HG02588 (cell line): ENCODE data around the gene KSR1.
"Not testable (repeated sequence)": the region's sequence is repeated elsewhere in the genome, so short reads cannot be mapped to it uniquely, and the experiment has no call there.

Source experiments
- ATAC-seq: cut with Tn5 transposase; IDR thresholded peaks from one replicate; pipeline ENCODE4 v1.9.1; 2021; ENCODE audit warnings: mild to moderate bottlenecking, moderate library complexity; ENCODE audit not compliant: unreplicated experiment

Gene KSR1

GRCh38 chr17:27491713-27492190 lies 35.5 kb downstream of the KSR1 start:
- no peak for ATAC-seq

DNA sequence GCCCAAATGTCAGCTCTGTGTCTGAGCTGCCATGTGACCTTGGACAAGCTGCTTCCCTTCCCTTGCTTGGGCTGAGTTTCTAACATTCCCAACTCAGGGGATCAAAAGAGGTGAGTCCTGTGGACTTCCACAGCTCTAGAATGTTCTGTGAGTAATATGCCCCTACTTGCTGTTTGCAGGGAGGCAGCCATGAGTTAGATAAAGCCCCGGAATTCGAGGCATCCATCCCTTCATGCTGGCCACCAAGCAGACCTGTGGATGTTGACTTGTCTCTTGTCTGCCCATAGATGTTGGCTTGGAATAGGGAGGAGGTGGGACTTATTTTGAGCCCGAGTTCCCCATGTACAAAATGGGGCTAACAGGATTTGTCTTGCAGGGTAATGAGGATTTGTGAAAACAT lies 36.2 kb downstream of the KSR1 start:
- ATAC-seq: no peak

- ATAC-seq: no peak
Observed at GRCh38 chr17:27493088-27493487, 36.8 kb downstream of the KSR1 start.

GRCh38 chr17:27494192-27495091 lies 38.2 kb downstream of the KSR1 start:
- no peak for ATAC-seq

- ATAC-seq: no peak
Observed at GRCh38 chr17:27495460-27495859, 39.2 kb downstream of the KSR1 start.

- ATAC-seq: peak; percentile 38
Observed at GRCh38 chr17:27496005-27496404, 39.8 kb downstream of the KSR1 start.

- ATAC-seq: peak; percentile 45
Observed at GRCh38 chr17:27496437-27496943, 40.2 kb downstream of the KSR1 start.

DNA sequence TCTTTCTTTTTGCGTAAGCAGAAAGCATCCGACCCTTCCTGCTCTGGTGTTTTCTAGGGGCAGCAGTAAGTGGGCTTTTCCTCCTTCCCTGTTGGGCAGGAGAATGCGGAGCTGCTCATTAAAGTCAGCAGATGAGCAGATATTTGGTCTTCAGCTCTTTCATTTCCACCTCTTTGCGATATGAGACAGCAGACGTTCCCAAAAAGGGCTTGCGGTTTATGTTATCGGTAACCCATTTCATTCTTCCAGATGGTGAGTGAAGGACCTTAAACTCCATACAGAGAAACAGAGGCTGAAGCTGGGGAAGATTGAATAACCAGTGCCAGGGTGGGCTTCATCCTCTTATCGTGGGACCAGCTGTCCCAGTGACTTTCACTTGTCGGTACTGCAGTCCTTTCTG lies 40.7 kb downstream of the KSR1 start:
- no peak for ATAC-seq

DNA sequence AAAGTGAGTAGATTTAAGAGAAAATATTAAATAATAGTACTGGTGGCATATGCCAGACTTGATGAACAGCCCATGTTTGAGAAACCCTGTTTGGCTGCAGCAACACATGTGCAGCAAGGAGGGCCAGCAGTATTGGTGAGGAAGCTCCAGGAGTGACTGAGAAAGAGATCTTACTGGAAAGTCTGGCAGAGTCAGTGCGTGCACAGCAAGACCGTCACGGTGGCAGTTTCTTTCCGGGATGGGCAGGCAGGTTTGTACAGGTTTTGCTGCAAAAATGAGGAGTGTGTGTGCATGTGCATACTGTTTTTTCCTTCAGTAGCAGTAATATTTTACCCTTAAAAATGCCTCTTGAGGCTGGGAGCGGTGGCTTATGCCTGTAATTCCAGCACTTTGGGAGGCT lies 41.4 kb downstream of the KSR1 start:
- no peak for ATAC-seq

DNA sequence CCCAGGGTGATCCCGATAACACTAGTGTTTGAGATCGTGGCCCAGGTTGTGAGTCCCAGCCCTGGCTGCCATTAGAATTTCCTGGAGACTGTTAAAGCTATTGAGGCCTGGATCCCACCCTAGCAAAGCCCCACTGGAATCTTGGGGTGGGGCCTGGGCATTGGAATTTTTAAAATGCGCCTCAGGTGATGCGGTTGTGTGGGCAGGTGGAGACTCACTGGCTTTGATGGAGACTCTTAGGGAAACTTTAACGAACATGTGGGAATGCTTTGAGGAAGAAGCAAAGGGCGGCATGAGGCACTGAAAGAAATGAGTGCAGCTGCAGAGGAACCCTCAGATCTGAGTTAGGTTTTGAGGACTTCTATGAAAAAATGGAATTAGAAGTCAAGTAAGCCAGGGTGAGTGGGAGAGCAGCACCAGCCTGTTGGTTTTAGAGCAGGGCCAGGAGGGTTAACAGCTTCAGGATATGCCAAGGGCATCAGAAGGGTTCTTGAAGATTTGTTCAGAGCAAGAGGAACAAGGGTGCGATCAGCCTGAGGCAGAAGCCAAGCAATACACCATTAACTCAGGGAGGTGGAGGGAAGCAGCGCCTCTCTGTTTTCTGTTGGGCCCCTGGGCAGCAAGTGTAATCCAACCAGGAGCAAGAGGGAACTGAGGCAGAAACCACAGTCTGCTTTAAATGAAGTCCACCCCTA lies 42.5 kb downstream of the KSR1 start:
- no peak for ATAC-seq

DNA sequence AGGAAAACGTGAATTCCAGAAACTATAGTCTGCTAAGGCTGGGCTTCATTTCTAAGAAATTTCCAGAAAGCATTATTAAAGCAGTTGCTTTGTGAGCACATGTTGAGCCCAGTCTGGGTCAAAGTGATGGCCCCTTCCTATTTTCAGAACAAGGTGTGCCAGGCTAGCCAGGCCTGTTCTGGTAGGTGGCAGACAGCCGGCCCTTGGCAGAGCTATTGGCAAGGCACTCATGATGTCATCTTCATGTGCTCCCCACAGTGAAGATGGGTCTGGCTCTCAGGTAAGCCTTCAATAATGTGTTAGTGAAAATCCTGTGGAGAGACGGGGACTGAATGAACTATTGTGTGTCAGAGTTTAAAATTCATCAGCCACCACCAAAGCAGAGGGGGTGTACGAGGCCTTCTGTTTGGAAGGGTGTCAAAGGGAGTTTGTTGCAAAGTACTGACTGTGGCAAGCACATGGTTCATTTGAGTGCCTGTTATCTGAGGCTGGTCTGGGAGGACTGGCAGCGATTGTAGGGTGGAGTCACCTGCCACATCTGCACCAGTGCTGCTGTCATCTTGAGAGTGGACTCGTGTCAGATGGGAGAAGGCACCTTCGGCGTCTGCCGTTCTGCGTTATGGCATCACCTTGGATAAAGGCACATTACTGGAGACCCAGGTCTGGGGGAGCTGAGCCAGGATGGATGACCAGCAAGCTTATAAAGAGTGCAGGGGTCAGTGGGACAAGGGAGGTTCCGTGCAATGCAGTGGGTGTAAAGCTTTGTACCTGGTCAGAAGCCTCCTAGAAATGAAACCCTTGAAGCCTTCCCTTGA lies 43.4 kb downstream of the KSR1 start:
- no peak for ATAC-seq

- ATAC-seq: not testable (repeated sequence)
Observed at GRCh38 chr17:27501338-27501737, 45.1 kb downstream of the KSR1 start.

DNA sequence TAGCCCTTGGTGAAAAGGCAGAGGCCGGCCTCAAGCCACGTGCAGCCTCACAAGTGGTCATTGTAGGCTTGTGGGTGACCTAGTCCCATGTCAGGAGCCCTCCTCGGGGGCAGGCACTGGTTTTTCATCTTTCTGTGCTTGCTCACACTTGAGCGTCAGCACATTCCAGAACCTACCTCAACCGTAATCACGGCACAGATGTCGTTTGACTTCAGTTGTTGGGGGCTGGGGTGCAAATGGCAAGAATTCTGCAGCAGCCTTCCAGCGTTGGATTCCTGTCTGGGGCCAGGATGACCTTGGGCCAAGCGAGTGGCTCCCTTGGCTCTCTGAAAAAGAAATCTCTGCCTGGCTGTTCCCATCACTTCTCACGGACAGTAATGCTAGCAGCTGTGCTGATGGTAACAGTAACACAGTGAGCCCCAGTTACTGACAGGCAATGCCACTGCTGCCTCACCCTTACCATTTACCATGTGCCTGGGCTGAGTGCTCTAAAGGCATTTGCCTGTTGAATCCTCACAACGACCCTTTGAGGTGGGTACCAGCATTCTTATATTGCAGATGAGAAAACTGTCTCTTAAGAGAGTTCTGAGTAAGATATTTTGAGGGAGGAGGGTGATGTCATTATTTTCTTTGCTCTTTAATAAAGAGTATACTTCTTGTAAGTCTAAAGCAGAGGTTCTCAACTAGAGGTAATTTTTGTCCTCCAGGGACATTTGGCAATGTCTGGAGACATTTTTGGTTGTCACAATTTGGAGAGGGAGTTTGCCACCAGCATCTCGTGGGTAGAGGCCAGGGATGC lies 46.5 kb downstream of the KSR1 start:
- ATAC-seq: no peak

GRCh38 chr17:27503611-27504010 lies 47.4 kb downstream of the KSR1 start:
- ATAC-seq: no peak

DNA sequence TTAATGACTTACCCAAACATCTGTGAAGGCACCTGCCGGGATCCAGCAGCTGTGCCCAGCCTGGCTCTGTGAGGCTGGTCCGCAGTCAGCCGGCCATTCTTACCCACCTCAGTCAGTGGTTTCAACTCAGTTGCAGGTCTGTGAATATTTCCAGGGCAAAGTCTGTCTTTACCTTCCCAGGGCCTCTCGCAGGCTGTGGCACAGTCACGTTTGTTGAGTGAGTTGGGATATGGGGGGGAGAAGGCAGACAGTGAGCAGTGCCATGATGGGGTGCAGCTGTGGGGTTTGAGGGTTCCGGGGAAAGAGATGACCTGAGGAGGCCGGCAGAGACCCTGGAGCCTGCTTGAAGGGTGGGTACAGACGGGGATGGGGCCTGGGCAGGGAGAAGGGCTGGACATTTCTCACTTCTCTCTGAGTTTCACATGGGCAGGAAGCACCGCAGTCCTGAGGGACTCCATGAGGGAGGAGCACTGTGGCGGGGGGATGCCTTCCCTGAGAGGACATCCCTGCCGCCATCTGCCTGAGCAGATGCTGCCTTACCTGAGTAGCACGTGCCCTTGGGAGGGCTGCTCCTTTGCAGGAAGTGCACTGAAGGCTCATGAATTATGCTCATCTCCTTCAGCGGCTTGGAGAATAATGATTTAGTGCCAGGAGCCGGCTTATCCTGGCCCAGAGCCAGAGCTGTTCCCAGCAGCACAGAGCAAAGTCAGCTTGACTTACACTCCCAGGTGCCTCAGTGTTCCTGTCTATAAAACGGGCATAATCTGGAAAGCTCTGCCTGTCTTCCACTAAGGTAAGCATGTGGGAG lies 48.1 kb downstream of the KSR1 start:
- ATAC-seq: no peak

GRCh38 chr17:27506348-27507218 lies 50.3 kb downstream of the KSR1 start:
- ATAC-seq: peak; percentile 74

DNA sequence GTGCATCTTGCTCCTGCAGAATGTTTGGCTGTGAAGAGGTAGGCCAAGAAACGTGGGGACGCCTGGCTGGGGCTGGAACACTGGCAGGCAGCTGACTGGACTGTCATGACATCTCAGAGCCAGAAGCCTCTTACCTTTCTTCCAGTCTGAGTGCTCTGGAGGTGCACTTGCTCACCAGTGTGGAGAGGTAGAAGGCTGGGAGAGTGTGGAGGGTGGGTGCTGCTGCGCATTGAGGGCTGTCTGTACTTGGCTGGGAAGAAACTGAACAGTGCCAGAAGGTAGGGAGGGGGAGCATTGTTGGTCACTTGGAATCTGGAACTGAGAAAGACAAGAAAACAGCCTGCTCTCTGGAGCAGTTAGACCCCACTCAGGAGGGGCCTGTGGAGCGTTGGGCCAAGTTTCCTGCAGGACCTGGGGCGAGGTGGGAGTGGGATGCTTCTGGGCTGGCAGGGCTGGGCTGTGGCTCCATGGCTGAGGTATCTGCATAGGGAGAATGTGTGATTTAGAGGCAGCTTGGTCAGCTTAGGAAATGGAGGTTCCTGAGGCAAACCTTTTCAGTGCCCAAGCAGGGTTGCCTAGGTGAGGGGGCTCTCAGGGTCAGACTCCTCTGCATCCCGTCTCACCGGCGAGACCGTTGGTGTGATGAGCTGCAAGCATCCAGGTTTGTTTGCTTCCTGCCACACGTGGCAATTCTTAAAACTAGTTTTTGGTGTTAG lies 55.1 kb downstream of the KSR1 start:
- no peak for ATAC-seq

GRCh38 chr17:27512031-27512430 lies 55.8 kb downstream of the KSR1 start:
- no peak for ATAC-seq
